GM10248 (cell line): ENCODE measurements around the gene FBXL3.
"Not testable (repeated sequence)": the region's sequence is repeated elsewhere in the genome, so short reads cannot be mapped to it uniquely, and the experiment has no call there.

Experiments
- CTCF ChIA-PET: fragments of 300-600 bp; sonication (Branson Sonifier 250); formaldehyde crosslinking; extraction: SDS; loops from one replicate; lab custom pipeline; 2021; ENCODE audit warnings: antibody characterized with exemption; lab: Yijun Ruan, JAX
- POLR2A ChIA-PET: fragments of 350-650 bp; sonication (Branson Sonifier 250); formaldehyde crosslinking; extraction: SDS; loops from one replicate; lab custom pipeline; 2020; ENCODE audit warnings: antibody characterized with exemption; lab: Yijun Ruan, JAX
- DNase-seq: peaks from one replicate; pipeline ENCODE4 v3.0.0; 2012; ENCODE audit errors: extremely low spot score
- TF ChIP-seq, protein P1 (sequence below): IDR thresholded peaks from 2 replicates; pipeline ENCODE4 v1.5.1; 2012; ENCODE audit warnings: mild to moderate bottlenecking, low read depth; ENCODE audit errors: extremely low read depth, missing control alignments, control extremely low read depth

The FBXL3 gene

DNA sequence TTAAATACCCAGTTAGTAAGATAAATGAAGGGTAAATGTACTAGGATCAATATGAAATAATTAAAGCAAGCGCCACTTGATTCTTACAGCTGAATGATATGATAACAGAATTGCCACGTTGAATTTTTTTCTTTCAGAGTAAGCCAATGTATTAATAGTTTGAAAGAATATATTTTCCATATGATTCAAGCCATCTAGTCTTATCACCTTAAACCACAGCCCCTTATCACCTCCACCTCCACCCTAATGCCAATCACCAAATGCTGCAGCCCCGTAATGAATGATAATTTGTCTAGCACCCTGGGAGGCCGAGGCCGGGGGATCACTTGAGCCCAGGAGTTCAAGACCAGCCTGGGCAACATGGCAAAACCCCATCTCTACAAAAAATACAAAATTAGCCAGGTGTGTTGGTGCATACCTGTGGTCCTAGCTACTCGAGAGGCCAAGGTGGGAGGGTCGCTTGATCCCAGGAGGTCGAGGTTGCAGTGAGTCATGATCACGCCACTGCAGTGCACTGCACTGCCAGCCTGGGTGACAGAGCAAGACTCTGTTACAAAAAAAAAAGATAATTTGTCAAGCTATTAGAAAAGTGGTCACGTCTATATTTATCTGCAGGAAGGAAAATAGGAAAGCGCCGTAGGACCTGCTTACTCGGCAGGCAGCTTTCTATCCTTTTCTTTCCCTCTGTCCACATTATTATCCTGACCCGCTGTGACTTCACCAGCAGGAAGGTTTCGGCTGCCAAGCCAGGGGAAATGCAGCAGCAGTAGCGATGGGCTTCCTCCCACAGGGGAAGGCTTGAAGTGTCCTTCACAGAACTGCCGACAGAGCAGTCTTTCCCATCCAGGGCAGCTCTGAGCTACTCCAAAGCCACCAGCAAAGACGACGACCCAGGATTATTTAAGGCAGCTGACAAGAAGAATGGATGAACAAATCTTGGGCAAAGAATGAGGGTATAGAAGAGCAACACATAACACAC lies 54.8 kb downstream of the FBXL3 start:
- POLR2A ChIA-PET, result no interaction called here
- no peak for DNase-seq
- TF ChIP-seq, protein P1, sequence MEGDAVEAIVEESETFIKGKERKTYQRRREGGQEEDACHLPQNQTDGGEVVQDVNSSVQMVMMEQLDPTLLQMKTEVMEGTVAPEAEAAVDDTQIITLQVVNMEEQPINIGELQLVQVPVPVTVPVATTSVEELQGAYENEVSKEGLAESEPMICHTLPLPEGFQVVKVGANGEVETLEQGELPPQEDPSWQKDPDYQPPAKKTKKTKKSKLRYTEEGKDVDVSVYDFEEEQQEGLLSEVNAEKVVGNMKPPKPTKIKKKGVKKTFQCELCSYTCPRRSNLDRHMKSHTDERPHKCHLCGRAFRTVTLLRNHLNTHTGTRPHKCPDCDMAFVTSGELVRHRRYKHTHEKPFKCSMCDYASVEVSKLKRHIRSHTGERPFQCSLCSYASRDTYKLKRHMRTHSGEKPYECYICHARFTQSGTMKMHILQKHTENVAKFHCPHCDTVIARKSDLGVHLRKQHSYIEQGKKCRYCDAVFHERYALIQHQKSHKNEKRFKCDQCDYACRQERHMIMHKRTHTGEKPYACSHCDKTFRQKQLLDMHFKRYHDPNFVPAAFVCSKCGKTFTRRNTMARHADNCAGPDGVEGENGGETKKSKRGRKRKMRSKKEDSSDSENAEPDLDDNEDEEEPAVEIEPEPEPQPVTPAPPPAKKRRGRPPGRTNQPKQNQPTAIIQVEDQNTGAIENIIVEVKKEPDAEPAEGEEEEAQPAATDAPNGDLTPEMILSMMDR, result no peak
- CTCF ChIA-PET, result interaction anchor here (4.4 to 4.7 kb wide), 2 partner anchors 8 to 16 kb away, joined by 20 to 28 read pairs; no protein-coding TSS in a partner anchor

DNA sequence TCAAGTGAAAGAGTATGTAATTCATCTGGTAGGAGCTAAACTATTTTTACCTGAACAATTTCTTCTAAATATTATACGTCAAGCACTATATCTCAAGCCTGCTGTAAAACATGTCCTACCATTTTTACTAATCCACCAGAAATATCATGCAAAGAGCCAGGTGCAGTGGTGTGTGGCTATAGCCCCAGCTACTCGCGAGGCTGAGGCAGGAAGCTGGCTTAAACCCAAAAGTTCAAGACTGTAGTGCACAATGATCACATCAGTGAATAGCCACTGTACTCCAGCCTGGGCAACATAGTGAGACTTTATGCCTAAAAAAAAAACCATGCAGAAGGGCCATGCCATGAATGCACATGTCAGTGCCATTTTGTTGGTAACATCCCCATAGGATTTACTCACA lies 55.7 kb downstream of the FBXL3 start:
- TF ChIP-seq, protein P1, result no peak
- no peak for DNase-seq
- ChIA-PET CTCF (interaction anchor here (4.4 to 4.7 kb wide), 2 partner anchors 9 to 15 kb away, joined by 20 to 28 read pairs; no protein-coding TSS in a partner anchor), POLR2A (no interaction called here)

DNA sequence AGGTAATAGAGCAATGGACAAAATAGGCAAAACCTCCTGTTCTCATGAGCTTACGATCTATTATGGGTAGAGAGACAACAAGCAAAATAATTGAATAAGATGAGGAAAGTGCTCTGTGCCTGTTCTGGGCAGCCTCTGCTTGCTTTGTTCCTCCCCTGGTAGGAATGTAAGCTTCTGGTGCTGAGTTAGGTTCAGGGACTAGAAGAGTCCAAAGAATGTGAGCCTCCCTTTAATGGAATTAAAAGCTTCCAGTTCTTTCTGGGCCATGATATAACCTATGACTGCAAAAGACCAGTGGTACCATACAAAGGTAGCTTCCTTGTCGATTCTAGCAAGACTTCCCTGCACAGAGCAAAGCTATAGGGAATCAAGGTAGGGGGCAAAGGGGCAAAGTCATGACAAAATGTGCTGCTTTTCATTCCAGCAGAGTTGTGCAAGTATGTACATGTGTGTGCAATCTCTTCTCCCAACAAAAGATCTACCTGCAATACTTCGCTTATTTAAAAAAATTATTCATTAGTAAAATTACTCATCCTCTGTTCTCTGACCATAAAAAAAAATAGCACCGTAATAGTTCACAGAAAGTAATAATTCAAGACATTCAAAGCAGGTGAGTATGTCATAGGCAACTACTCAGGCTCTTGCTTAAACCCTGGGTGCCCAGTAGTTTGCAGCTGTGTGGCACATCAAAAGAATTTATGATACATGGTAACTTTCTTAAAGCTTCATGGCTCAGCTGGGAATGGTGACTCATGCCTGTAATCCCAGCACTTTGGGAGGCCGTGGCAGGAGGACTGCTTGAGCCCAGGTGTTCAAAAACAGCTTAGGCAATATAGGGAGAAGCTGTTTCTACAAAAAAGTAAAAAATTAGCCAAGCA lies 57.2 kb downstream of the FBXL3 start:
- TF ChIP-seq, protein P1, result no peak
- no peak for DNase-seq
- ChIA-PET POLR2A (interaction anchor here (0.6 kb wide), 1 partner anchor 979 kb away, joined by 3 read pairs; no protein-coding TSS in a partner anchor), CTCF (interaction anchor here (1.6 to 4.7 kb wide), 4 partner anchors 10 to 18 kb away, joined by 3 to 28 read pairs (median 12); no protein-coding TSS in a partner anchor)

- CTCF ChIA-PET, result interaction anchor here (1.6 to 4.4 kb wide), 2 partner anchors 12 to 16 kb away, joined by 3 to 28 read pairs; no protein-coding TSS in a partner anchor
- POLR2A ChIA-PET, result no interaction called here
- TF ChIP-seq, protein P1, result no peak
- no peak for DNase-seq
Observed at GRCh38 chr13:76968041-76968440, 58.9 kb downstream of the FBXL3 start.

DNA sequence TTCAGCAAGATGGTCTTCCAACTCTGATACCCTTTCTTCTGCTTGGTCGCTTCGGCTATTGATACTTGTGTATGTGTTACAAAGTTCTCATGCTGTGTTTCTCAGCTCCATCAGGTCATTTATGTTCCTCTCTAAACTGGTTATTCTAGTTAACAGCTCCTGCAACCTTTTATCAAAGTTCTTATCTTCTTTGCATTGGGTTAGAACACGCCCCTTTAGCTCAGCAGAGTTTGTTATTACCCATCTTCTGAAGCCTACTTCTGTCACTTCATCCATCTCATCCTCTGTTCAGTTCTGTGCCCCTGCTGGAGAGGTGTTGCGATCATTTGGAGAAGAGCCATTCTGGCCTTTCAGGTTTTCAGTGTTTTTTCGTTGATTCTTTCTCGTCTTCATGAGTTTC lies 59.9 kb downstream of the FBXL3 start:
- ChIA-PET POLR2A (no interaction called here), CTCF (interaction anchor here (1.7 kb wide), 1 partner anchor 13 kb away, joined by 5 read pairs; no protein-coding TSS in a partner anchor)
- TF ChIP-seq, protein P1, result no peak
- DNase-seq, result no peak

- ChIA-PET CTCF (interaction anchor here (1.7 kb wide), 1 partner anchor 14 kb away, joined by 5 read pairs; no protein-coding TSS in a partner anchor), POLR2A (no interaction called here)
- DNase-seq, result no peak
- TF ChIP-seq, protein P1, result no peak
Observed at GRCh38 chr13:76965759-76966421, 61.1 kb downstream of the FBXL3 start.

DNA sequence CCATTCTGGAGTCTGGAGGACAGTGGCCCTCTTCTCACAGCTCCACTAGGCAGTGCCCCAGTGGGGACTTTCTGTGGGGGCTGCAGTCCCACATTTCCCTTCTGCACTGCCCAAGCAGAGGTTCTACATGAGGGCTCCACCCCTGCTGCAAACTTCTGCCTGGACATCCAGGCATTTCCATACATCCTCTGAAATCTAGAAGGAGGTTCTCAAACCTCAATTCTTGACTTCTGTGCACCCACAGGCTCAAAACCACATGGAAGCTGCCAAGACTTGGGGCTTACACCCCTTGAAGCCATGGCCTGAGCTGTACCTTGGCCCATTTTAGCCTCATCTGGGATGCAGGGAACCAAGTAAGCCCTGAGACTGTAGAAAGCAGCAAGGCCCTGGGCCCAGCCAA lies 67.2 kb downstream of the FBXL3 start:
- CTCF ChIA-PET, DNase-seq, POLR2A ChIA-PET: not testable (repeated sequence)
